NCI-H1417 (cell line): ENCODE measurements around the gene GATA1.

Experiments
- DNase-seq, 3 experiments: peaks; one replicate each; lab custom pipeline; 2025; lab: John Stamatoyannopoulos, UW

Gene GATA1

GRCh38 chrX:48786341-48786800 lies at the start of gene GATA1:
TSS of gene GATA1 (plus strand) at chrX:48786590. CDS start at chrX:48791110, 4,520 bp downstream.
- DNase-seq = no peak

GRCh38 chrX:48736878-48737212 lies 49.5 kb upstream of the GATA1 start:
- DNase-seq = no peak

- DNase-seq = peak; percentile 92 to 98 (median 94)
Measured at GRCh38 chrX:48737213-48737938, 49.0 kb upstream of the GATA1 start.

DNA sequence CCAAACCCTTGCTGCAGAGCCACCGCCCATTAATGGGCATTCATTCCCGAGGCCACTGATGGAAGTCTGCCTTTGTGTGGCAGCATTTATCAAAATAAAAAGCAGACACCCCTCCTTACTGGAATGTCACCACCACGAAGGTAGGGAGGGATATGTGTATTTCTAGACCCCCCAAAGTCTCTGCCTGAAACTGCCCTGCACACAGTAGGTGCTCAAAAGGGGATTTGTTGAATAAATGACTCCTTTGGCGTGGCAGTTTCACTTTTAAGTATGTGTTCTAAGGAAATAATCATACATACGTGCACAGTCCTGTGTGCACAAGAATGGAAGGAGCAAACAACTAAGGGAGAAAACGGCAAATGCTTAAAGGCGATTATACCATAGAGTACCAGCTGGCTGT lies 48.5 kb upstream of the GATA1 start:
- DNase-seq = peak in 1 of 3 experiments; percentile 42

DNA sequence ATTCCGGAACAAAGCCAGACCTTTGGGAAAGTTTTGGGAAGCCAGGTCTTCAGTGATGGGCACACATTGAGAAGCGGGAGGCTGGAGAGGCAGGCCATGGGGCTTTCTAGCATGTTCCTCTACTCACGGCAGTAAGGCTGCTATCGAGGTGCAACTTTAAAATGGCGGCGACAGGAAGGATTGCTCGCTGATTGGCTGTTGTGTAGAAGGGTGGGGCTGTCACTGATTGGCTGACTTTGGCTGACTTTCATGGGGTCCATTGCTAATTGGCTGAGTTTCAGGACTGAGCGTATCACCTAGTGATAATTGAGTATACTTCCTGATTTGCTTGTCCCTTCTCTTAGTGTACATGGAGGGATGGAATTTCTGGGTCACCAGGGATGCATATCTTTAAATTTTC lies 44.6 kb upstream of the GATA1 start:
- DNase-seq = no peak

DNA sequence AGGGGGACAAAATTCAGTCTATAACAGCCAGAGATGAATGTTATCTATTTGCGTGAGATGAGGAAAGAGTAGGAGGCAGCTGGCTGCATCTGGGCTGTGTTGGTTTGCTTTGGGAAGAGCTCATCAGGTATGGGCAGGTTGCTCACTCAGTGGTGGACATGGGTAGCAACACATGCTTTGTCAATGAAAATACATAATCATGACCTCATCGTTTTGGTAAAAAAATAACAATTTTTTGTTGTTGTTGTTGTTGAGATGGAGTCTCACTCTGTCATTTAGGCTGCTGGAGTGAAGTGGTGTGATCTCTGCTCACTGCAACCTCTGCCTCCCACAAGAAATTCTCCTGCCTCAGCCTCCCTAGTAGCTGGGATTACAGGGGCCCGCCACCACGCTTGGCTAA lies 41.2 kb upstream of the GATA1 start:
- no peak for DNase-seq

- DNase-seq = no peak
Measured at GRCh38 chrX:48747415-48748016, 38.9 kb upstream of the GATA1 start.

- no peak for DNase-seq
Measured at GRCh38 chrX:48749182-48749581, 37.2 kb upstream of the GATA1 start.

DNA sequence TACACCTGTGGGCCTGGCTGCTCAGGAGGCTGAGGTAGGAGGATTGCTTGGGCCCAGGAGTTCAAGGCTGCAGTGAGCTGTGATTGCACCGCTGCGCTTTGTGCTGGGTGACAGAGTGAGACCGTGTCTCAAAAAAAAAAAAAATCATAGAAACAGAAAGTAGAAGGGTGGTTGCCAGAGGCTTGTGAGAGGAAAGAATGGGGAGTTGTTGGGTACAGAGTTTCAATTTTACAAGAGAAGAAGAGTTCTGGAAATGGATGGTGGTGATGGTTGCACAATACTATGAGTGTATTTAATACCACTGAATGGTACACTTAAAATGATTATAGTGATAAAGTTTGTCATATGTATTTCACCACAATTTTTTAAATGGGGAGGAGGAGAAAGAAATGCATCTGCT lies 35.0 kb upstream of the GATA1 start:
- DNase-seq = no peak

DNA sequence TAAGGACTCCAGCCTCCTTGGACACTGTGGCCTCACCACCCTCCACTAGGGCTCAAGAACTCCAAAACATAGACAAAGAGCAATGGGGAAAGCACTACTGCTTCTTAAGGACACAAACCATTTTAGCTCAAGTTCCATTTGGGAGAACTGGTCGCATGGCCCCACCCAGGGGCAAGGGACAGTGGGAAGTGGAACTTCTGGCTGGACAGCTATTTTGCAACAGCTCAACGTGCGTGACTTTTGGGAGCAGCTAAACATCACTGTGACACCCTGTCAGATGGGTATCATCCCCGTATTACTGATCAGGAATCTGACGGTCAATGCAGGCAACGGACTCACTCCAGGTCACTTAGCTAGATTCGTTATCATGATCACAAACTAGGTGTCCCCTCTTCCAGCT lies 33.9 kb upstream of the GATA1 start:
- no peak for DNase-seq

DNA sequence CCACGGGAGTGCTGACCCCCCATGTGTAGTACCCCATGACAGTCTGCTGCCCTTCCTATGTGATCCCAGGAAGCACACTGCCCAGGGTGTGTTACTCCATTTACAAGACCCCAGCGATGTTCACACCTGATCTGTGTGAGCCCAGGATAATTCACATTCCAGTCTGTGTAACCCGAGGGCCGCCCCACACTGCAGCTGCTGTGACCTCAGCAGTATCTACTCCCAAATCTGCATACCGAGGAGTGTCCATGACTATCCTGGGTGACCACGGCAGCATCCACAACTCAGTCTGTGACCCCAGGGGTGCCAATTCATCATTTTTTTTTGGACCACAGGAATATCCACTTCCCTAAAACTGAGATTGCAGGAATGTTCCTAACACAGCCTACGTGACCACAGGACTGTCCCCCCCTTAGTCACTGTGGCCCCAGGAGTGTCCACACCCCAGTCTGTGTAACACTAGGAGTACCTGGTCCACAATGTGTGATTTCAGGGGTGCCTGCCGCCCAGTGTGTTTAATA lies 32.6 kb upstream of the GATA1 start:
- DNase-seq = no peak

- DNase-seq = no peak
Measured at GRCh38 chrX:48754238-48754637, 32.2 kb upstream of the GATA1 start.

- DNase-seq = peak; percentile 7 to 77 (median 54)
Measured at GRCh38 chrX:48761674-48762471, 24.5 kb upstream of the GATA1 start, which contains the start of gene GLOD5. TSS of gene GLOD5 (plus strand) at chrX:48761747. CDS start at chrX:48761791, 44 bp downstream.

DNA sequence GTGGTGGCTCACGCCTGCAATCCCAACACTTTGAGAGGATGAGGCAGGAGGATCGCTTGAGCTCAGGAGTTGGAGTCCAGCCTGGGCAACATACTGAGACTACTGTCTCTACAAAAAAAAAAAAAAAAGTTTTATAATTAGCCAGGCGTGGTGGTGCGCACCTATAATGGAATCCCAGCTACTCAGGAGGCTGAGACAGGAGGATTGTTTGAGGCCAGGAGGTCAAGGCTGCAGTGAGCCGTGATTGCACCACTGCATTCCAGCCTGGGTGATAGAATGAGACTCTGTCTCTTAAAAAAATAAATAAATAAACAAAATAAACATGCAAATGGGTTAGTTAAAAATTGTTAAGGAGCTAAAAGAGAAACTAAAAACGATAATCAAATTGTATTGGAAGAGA lies 17.2 kb upstream of the GATA1 start:
- no peak for DNase-seq

DNA sequence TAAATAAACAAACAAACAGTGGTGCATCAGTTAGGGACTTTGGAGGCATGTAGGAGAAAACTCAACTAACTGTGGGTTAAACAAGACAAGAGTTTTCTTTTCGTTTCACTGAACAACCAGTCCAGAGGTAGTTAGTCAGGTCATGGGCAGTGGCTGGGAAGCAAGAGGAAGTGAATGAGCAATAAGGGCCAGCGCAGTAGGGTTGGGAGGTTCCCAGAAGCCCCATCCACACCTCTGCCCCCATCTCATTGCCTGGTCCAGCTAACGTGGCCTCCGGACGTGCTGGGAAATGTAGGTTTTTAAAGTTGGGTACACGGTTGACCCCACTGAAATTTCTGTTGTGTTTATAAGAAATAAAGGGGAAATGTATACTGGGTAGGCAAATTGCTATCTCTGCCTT lies 16.1 kb upstream of the GATA1 start:
- DNase-seq = no peak

- DNase-seq = no peak
Measured at GRCh38 chrX:48772602-48773001, 13.8 kb upstream of the GATA1 start.

DNA sequence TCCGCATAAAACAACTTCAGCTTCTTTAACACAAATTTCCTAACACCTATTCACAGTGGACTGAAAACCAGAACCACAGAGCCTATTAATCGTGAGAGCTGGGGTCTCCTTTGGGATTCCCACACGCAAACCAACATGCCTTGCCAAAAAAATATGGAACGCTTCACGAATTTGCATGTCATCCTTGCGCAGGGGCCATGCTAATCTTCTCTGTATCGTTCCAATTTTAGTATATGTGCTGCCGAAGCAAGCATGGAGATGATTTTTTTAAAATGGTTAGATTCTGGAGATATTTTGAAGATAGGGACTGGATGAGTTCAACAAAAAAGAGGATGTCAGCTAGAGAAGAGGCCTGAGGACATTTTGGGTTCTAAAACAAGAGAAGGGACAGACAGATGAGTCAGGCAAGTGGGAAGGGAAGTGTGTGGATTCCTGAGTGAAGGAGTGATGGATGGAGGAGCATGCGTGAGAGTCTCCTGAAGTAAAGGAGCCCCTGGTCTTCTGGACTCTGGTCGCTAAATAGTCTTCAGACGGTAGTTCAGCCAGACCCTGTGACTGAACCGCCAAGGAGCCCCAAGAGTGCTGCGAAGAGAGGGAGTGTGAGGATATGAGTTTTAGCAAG lies 9.5 kb upstream of the GATA1 start:
- DNase-seq = no peak

- DNase-seq = no peak
Measured at GRCh38 chrX:48779399-48779798, 7.0 kb upstream of the GATA1 start.

- no peak for DNase-seq
Measured at GRCh38 chrX:48781705-48782104, 4.7 kb upstream of the GATA1 start.

DNA sequence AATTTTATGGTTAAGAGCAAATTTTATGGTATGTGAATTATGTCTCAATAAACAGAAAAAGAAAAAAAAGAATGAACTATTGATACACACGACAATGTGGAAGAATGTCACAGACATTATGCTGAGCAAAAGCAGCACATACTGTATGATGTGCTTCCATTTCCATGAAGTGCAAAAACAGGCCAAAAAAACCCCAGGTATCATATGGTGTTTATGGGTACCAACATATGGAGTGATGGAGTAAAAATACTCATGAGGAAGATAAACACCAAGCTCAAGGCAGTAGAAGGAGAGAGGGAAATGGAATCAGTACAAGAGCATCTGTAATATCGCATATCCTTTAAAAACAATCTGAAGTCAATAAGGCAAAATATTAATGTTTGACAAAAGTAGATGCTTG lies 4.2 kb upstream of the GATA1 start:
- DNase-seq = no peak

GRCh38 chrX:48782795-48783194 lies 3.6 kb upstream of the GATA1 start:
- DNase-seq = no peak

DNA sequence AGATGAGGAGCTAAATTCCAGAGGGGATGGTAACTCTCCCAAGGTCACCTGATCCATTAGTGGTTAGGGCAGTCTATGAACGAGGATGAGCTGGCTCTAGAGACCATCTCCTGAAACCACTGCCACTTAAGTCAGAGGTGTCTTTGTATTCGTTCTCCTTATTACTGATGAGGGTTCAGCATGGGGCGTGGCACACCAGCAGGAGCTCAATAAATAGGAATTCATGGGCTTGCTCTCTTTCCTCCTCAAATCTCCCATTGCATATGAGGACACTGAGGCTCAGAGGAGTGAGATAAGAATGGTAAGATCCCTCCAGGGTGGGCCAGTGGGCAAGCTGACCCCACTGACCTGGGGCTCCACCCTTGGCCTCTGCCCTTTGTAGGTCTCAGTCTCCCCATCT lies 1.7 kb upstream of the GATA1 start:
- DNase-seq = no peak
